H1 (cell line): ENCODE data around the gene ALPP. TPM values are rescaled to one million over a fixed set of nuclear protein-coding genes. Genes with fewer than 3 reads are reported as not detected.
"Not testable (repeated sequence)": the region's sequence is repeated elsewhere in the genome, so short reads cannot be mapped to it uniquely, and the experiment has no call there.

Source experiments
- CTCF ChIA-PET: fragments of 300-600 bp; sonication (Branson Sonifier 250); formaldehyde crosslinking; loops from one replicate; lab custom pipeline; 2021; ENCODE audit not compliant: partially characterized antibody; lab: Charles Lee
- POLR2A ChIA-PET: fragments of 300-600 bp; sonication (Branson Sonifier 250); formaldehyde crosslinking; loops from one replicate; lab custom pipeline; 2021; ENCODE audit warnings: inconsistent platforms; ENCODE audit not compliant: partially characterized antibody; lab: Charles Lee
- DNase-seq, 2 experiments: peaks; one replicate each; pipeline versions ENCODE4 v3.0.0 to v3.0.0-alpha.2; 2010 to 2022; ENCODE audit warnings: low spot score in 2 of 2, low read depth in 1 of 2, mixed read lengths in 1 of 2
- FAIRE-seq: peaks from 2 replicates; lab custom pipeline; 2011; peaks lifted over from hg19 to GRCh38; lab: Jason Lieb, UNC
- H2AFZ ChIP-seq: 2 replicates; pipeline ENCODE4 v1.8.1; 2012; ENCODE audit warnings: low read length, inconsistent platforms
- H2AK5ac ChIP-seq: 2 replicates; pipeline ENCODE4 v1.6.1; 2013; ENCODE audit warnings: low read depth, low read length
- H2BK120ac ChIP-seq: replicated peaks from 2 replicates; pipeline ENCODE3; 2013; ENCODE audit warnings: low read depth, low read length, inconsistent platforms
- H2BK12ac ChIP-seq: 2 replicates; pipeline ENCODE4 v1.6.1; 2013; ENCODE audit warnings: low read depth, low read length
- H2BK15ac ChIP-seq: 2 replicates; pipeline ENCODE4 v1.6.1; 2013; ENCODE audit warnings: low read length
- H2BK20ac ChIP-seq: 2 replicates; pipeline ENCODE4 v1.6.1; 2013; ENCODE audit warnings: low read length
- H2BK5ac ChIP-seq: 2 replicates; pipeline ENCODE4 v1.6.1; 2013; ENCODE audit warnings: low read depth, low read length
- H3K14ac ChIP-seq: 2 replicates; pipeline ENCODE4 v1.6.1; 2013; ENCODE audit warnings: inconsistent platforms; ENCODE audit not compliant: insufficient read length
- H3K18ac ChIP-seq: 2 replicates; pipeline ENCODE4 v1.6.1; 2013; ENCODE audit warnings: low read length; ENCODE audit errors: extremely low read depth
- H3K23ac ChIP-seq: 2 replicates; pipeline ENCODE4 v1.6.1; 2013; ENCODE audit warnings: inconsistent platforms; ENCODE audit not compliant: insufficient read length
- H3K23me2 ChIP-seq: 2 replicates; pipeline ENCODE4 v1.6.1; 2013; ENCODE audit warnings: low read depth, low read length
- H3K27ac ChIP-seq: 2 replicates; pipeline ENCODE4 v1.6.1; 2011; ENCODE audit warnings: low read depth, low read length, inconsistent platforms
- H3K27me3 ChIP-seq, 4 experiments: replicated peaks in 1 of 4; 1 replicate in 1 of 4; 2 replicates in 3 of 4; pipeline versions ENCODE4 v1.6.1 to v1.8.1; 2011 to 2013; ENCODE audit warnings: low read length in 3 of 4, mild to moderate bottlenecking in 3 of 4, inconsistent platforms in 2 of 4, mixed read lengths in 2 of 4, moderate library complexity in 1 of 4; ENCODE audit not compliant: control insufficient read depth in 3 of 4, insufficient read depth in 3 of 4; ENCODE audit errors: extremely low read depth in 1 of 4
- H3K36me3 ChIP-seq, 4 experiments: 2 replicates each; pipeline versions ENCODE4 v1.6.1 to v1.8.1; 2011 to 2013; ENCODE audit warnings: mild to moderate bottlenecking in 4 of 4, low read length in 3 of 4, moderate library complexity in 2 of 4, control low read depth in 1 of 4, inconsistent platforms in 1 of 4; ENCODE audit not compliant: insufficient read depth in 4 of 4, control insufficient read depth in 2 of 4
- H3K4ac ChIP-seq: replicated peaks from 2 replicates; pipeline ENCODE3; 2013; ENCODE audit warnings: low read length, low read depth, mixed read lengths, inconsistent platforms; ENCODE audit not compliant: insufficient read length
- H3K4me1 ChIP-seq, 4 experiments: replicated peaks in 1 of 4; 1 replicate in 1 of 4; 2 replicates in 3 of 4; pipeline versions ENCODE4 v1.6.1 to v1.8.1; 2011 to 2013; ENCODE audit warnings: low read length in 3 of 4, inconsistent platforms in 2 of 4, mixed read lengths in 1 of 4; ENCODE audit not compliant: insufficient read depth in 4 of 4, control insufficient read depth in 3 of 4
- H3K4me2 ChIP-seq, 2 experiments: 2 replicates each; pipeline versions ENCODE4 v1.6.1 to v1.8.1; 2011 to 2013; ENCODE audit warnings: low read depth in 2 of 2, low read length in 2 of 2, control low read depth in 1 of 2, inconsistent platforms in 1 of 2, mild to moderate bottlenecking in 1 of 2; ENCODE audit not compliant: insufficient read depth in 1 of 2
- H3K4me3 ChIP-seq, 4 experiments: fragments of 200-600, 300-600 bp in 1 of 4; sonication (generic), shearing (Covaris generic), sonication (Bioruptor Twin) in 1 of 4; 2 replicates each; pipeline versions ENCODE4 v1.5.1 to v1.8.1; 2011 to 2016; ENCODE audit warnings: low read length in 4 of 4, low read depth in 3 of 4, control low read depth in 2 of 4, inconsistent platforms in 2 of 4, mild to moderate bottlenecking in 2 of 4, mixed read lengths in 1 of 4, moderate library complexity in 1 of 4; ENCODE audit not compliant: insufficient read depth in 2 of 4; ENCODE audit errors: extremely low read depth in 1 of 4
- H3K56ac ChIP-seq: replicated peaks from 2 replicates; pipeline ENCODE3; 2013; ENCODE audit warnings: low read depth, mild to moderate bottlenecking, mixed read lengths, low read length, inconsistent platforms; ENCODE audit not compliant: insufficient read length
- H3K79me1 ChIP-seq: 2 replicates; pipeline ENCODE4 v1.6.1; 2013; ENCODE audit warnings: low read depth, low read length, control low read depth
- H3K79me2 ChIP-seq, 2 experiments: 2 replicates each; pipeline versions ENCODE4 v1.6.1 to v1.8.1; 2012 to 2013; ENCODE audit warnings: low read length in 2 of 2, mild to moderate bottlenecking in 2 of 2, inconsistent platforms in 1 of 2; ENCODE audit not compliant: insufficient read depth in 2 of 2, control insufficient read depth in 1 of 2
- H3K9ac ChIP-seq, 4 experiments: replicated peaks in 1 of 4; 1 replicate in 1 of 4; 2 replicates in 3 of 4; pipeline versions ENCODE4 v1.6.1 to v1.8.1; 2011 to 2013; ENCODE audit warnings: low read depth in 3 of 4, low read length in 3 of 4, control low read depth in 2 of 4, mild to moderate bottlenecking in 2 of 4, moderate library complexity in 2 of 4, inconsistent platforms in 1 of 4; ENCODE audit errors: extremely low read depth in 1 of 4
- H3K9me3 ChIP-seq, 2 experiments: 2 replicates each; pipeline versions ENCODE4 v1.6.1 to v1.8.1; 2012 to 2013; ENCODE audit warnings: mild to moderate bottlenecking in 2 of 2, moderate library complexity in 2 of 2, control low read depth in 1 of 2, inconsistent platforms in 1 of 2, low read depth in 1 of 2, low read length in 1 of 2, mixed read lengths in 1 of 2; ENCODE audit not compliant: insufficient read depth in 2 of 2
- H4K20me1 ChIP-seq, 2 experiments: replicated peaks in 1 of 2; 2 replicates each; pipeline versions ENCODE3 to v1.8.1; 2011 to 2013; ENCODE audit warnings: inconsistent platforms in 2 of 2, low read length in 2 of 2, mild to moderate bottlenecking in 1 of 2; ENCODE audit not compliant: insufficient read depth in 2 of 2, control insufficient read depth in 1 of 2
- H4K5ac ChIP-seq: 2 replicates; pipeline ENCODE4 v1.6.1; 2013; ENCODE audit warnings: low read length, low read depth, mixed read lengths, inconsistent platforms; ENCODE audit not compliant: insufficient read length
- H4K8ac ChIP-seq: 2 replicates; pipeline ENCODE4 v1.8.0; 2013; ENCODE audit warnings: mild to moderate bottlenecking, moderate library complexity, low read length, inconsistent platforms; ENCODE audit not compliant: insufficient read depth; ENCODE audit errors: extremely low read depth
- H4K91ac ChIP-seq: replicated peaks from 2 replicates; pipeline ENCODE3; 2013; ENCODE audit warnings: low read length, mixed read lengths, inconsistent platforms; ENCODE audit not compliant: insufficient read length
- MAX ChIP-seq: IDR thresholded peaks from 2 replicates; pipeline ENCODE4 v1.6.1; 2012; ENCODE audit warnings: inconsistent platforms
- POLR2A ChIP-seq, 2 experiments: IDR thresholded peaks; 1 replicate in 1 of 2; 2 replicates in 1 of 2; pipeline ENCODE4 v1.6.1; 2011; ENCODE audit warnings: low read depth in 2 of 2, low read length in 2 of 2, mild to moderate bottlenecking in 2 of 2; ENCODE audit errors: control extremely low read depth in 1 of 2
- YY1 ChIP-seq: IDR thresholded peaks from 2 replicates; pipeline ENCODE4 v1.6.1; 2011; ENCODE audit warnings: low read depth, mild to moderate bottlenecking, low read length
- WGBS, 2 experiments: shearing (Covaris generic) in 1 of 2; methylation state at CpG; one replicate each; pipeline versions ENCODE4 v1.1.6 to v1.1.7; 2013 to 2015; ENCODE audit warnings: low lambda C conversion rate in 2 of 2, mixed read lengths in 2 of 2, inconsistent platforms in 1 of 2, low coverage in 1 of 2, missing lambda C conversion rate in 1 of 2; ENCODE audit not compliant: insufficient replicate concordance in 2 of 2, insufficient coverage in 1 of 2, insufficient read length in 1 of 2; ENCODE audit errors: extremely low coverage in 1 of 2, missing lambda C conversion rate in 1 of 2; 5-methylcytosine and 5-hydroxymethylcytosine counted together
- polyA plus RNA-seq, 7 experiments: library from polyadenylated mRNA; depleted of rRNA in 3 of 7; stranded (reverse) in 5 of 7; unstranded in 2 of 7; fragments of >200 nt in 5 of 7; fragments of 200-250 nt in 2 of 7; gene quantifications; 1 replicate in 5 of 7; 2 replicates in 1 of 7; 4 replicates in 1 of 7; pipeline versions ENCODE4 v1.2.1 to v1.2.3, GENCODE V29; 2011 to 2013; ENCODE audit warnings: missing spikeins in 2 of 7, mixed read lengths in 2 of 7
- total RNA-seq: library from RNA; stranded (reverse); fragmentation: NEBNext Ultra II Directional; extraction: Animal tissue kit (Norgen Biotek cat#: 25700); gene quantifications from 2 replicates; pipeline ENCODE4 v1.2.1, GENCODE V29; 2021

Gene ALPP
- total and polyA plus RNA-seq, 2 of the 8 experiments (the other 6 are each of a cell fraction or from before 2014, with no cell fraction given) = 0.15 TPM

GRCh38 chr2:232422996-232423395 is 44.4 kb downstream of the ALPP start:
- ChIA-PET POLR2A (interaction anchor here (1.1 kb wide), 1 partner anchor 10 kb away, joined by 3 read pairs; no protein-coding TSS in a partner anchor), CTCF (interaction anchor here (2.0 to 9.8 kb wide), 2 partner anchors 12 to 57 kb away, joined by 7 to 80 read pairs; no protein-coding TSS in a partner anchor)
- not testable (repeated sequence) for H4K91ac ChIP-seq, H4K20me1 ChIP-seq, DNase-seq, H2AFZ ChIP-seq, H3K18ac ChIP-seq, H4K8ac ChIP-seq, H3K79me1 ChIP-seq, H2BK15ac ChIP-seq, H3K56ac ChIP-seq, FAIRE-seq, H3K14ac ChIP-seq, H3K9me3 ChIP-seq, H3K4ac ChIP-seq, H2BK12ac ChIP-seq, H3K9ac ChIP-seq, H3K23ac ChIP-seq
- H2AK5ac ChIP-seq = 0 out of 2 replicates have a peak overlapping the region, but pooled peaks have one; percentile 6
- H3K36me3 ChIP-seq = peaks cover 0 to 24% (median 10%) of the 10 kb centered on the region in 4 experiments; a peak in 6 of 8 replicates
- peak overlapping the region; percentile 80 for H4K5ac ChIP-seq
- H2BK5ac ChIP-seq = peak overlapping the region; percentile 60; the same call in 1 of the 2 replicates
- peak overlapping the region; percentile 30 for H2BK120ac ChIP-seq
- H3K79me2 ChIP-seq = peaks cover 0 to 32% of the 10 kb centered on the region in 2 experiments; a peak in 2 of 4 replicates
- H2BK20ac ChIP-seq = peak overlapping the region; percentile 25; the same call in 1 of the 2 replicates
- WGBS, 2 experiments = 11% methylated on average over 3 of the region's 3 CpGs; no CpG with 5 or more reads in 1 of the 2 experiments
- H3K27me3 ChIP-seq = peaks cover 11 to 39% (median 35%) of the 10 kb centered on the region in 4 experiments
- H3K23me2 ChIP-seq = peaks cover 23% of the 10 kb centered on the region; the same call in 1 of the 2 replicates
- peak overlapping the region in 1 of 4 experiments; percentile 76; a peak in 2 of 8 replicates for H3K4me3 ChIP-seq
- H3K4me1 ChIP-seq = peaks cover 8 to 36% (median 30%) of the 10 kb centered on the region in 4 experiments
- H3K27ac ChIP-seq = peak overlapping the region; percentile 72; the same call in 1 of the 2 replicates
- H3K4me2 ChIP-seq = peak overlapping the region; percentile 39 to 77; a peak in 3 of 4 replicates
- TF ChIP-seq YY1 = 0 out of 2 replicates have a peak, but pooled peaks have one; percentile 25
- peak; percentile 55; the same call in 1 of the 2 replicates for TF ChIP-seq MAX
- TF ChIP-seq POLR2A (IDR thresholded peaks at IDR 0.05; ENCODE audit: control extremely low read depth in 1 of 2, low read depth in 2 of 2, low read length in 2 of 2) = 0 out of 3 replicates have a peak, but pooled peaks of 1 of the 2 experiments have one; percentile 30
